ENCODE data around the gene IZUMO1R.
A peak's percentile ranks its signal among the peaks of the same experiment; 100 is the strongest.

The IZUMO1R gene

GRCh38 chr11:94281324-94281723 is 23.1 kb upstream of the IZUMO1R start:
- TF ChIP-seq, protein P1, sequence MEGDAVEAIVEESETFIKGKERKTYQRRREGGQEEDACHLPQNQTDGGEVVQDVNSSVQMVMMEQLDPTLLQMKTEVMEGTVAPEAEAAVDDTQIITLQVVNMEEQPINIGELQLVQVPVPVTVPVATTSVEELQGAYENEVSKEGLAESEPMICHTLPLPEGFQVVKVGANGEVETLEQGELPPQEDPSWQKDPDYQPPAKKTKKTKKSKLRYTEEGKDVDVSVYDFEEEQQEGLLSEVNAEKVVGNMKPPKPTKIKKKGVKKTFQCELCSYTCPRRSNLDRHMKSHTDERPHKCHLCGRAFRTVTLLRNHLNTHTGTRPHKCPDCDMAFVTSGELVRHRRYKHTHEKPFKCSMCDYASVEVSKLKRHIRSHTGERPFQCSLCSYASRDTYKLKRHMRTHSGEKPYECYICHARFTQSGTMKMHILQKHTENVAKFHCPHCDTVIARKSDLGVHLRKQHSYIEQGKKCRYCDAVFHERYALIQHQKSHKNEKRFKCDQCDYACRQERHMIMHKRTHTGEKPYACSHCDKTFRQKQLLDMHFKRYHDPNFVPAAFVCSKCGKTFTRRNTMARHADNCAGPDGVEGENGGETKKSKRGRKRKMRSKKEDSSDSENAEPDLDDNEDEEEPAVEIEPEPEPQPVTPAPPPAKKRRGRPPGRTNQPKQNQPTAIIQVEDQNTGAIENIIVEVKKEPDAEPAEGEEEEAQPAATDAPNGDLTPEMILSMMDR (IDR thresholded peaks at IDR 0.05; ENCODE audit: insufficient read depth, low read depth, low read length, missing control alignments): no peak
- DNase-seq (ENCODE audit: low read depth): no peak
- no peak overlapping the region for H3K4me3 ChIP-seq (ENCODE audit: low read length)

DNA sequence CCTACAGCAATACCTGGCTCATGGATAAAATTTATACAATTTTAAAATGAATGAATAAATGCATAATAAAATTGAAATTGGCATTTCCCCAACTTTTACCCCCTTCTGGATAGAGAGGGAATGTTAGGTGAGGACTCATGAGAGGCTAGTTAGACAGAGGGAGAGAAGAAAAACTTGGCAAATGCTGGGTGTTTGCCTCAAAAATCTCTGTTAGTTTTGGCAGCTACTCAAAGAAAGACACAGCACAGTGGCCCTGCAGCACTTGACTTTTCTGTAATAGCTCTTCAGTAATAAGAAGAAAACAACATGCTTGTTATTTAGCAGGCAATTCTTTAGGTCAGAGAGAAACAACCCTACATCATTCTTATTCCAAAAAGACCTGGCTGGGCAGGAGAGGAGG is 20.7 kb upstream of the IZUMO1R start:
- no peak overlapping the region for H3K4me3 ChIP-seq (ENCODE audit: low read length)
- TF ChIP-seq, protein P1 (IDR thresholded peaks at IDR 0.05; ENCODE audit: insufficient read depth, low read depth, low read length, missing control alignments): no peak
- no peak for DNase-seq (ENCODE audit: low read depth)

DNA sequence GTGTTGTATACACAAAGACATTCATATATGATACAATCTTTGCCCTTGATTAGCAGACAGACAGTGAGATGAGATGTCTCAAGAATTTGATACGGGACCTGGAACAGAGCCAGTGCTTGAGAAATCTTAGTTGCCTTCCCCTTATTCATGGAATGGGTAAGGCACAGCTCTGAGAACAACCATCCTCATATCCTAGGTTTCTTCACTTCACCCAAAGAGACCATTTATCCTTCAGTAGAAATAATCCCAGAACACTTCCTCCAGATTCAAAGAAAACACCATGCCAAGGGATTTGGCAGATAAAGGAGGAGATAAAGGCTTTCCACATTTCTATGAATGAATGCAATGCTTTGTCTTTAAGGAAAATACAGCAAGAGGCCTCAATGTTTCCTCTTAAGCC is 8.8 kb upstream of the IZUMO1R start:
- TF ChIP-seq, protein P1 (IDR thresholded peaks at IDR 0.05; ENCODE audit: insufficient read depth, low read depth, low read length, missing control alignments): no peak
- DNase-seq (ENCODE audit: low read depth): peak; percentile 30
- H3K4me3 ChIP-seq (ENCODE audit: low read length): no peak overlapping the region

DNA sequence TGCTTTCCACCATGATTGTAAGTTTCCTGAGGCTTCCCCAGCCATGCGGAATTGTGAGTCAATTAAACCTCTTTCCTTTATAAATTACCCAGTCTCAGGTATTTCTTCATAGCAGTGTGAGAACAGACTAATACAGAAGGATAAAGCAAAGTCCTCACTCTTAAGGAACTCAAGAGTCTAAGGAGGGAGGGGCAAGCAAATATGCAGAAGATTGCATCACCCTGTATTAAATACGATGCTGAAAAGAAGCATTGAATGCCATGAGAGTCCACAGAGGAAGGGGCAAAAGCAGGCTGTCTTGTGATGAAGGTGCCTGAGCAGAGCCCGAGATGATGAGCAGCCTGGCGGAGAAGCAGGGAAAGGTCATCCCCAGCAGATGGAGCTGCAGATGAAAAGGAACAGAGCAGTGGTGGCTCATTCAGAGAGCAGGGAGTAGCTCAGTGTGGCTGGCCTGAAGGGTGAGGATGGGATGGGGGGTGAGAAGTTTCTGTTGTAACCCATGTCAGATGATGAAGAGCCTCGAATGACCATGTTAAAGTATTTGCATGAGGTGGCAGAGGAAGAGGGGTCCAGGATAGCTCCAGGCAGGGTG is 6.3 kb upstream of the IZUMO1R start:
- no peak for DNase-seq (ENCODE audit: low read depth)

GRCh38 chr11:94302776-94303175 is 1.6 kb upstream of the IZUMO1R start:
- no peak for DNase-seq (ENCODE audit: low read depth)
- no peak overlapping the region for H3K4me3 ChIP-seq (ENCODE audit: low read length)
- TF ChIP-seq, protein P1 (IDR thresholded peaks at IDR 0.05; ENCODE audit: insufficient read depth, low read depth, low read length, missing control alignments): no peak

More for the DNA sequence above, 6.3 kb upstream of the IZUMO1R start:
- H3K4me3 ChIP-seq (ENCODE audit: low read length): no peak overlapping the region
- TF ChIP-seq, protein P1 (IDR thresholded peaks at IDR 0.05; ENCODE audit: insufficient read depth, low read depth, low read length, missing control alignments): no peak

DNA sequence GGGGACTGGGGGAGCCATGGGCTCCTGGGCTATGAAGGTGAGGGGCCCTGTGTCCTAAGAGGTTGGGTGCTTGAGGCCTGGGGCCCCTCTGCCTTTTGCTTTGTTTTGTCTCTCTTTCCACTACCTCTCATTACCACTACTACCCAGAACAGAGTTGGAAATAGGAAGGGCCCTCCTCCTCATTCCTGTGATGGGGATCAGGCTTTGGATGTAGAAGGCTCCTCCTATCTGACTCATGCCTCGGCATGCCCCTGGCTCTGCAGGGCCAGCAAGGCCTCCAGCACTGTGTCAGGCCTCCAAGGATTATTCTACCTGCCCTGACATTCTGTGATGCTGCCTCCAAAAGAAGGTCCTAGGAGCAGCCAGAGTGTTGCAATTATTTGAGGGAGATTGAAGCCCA is 766 bp downstream of the IZUMO1R start:
- TF ChIP-seq, protein P1 (IDR thresholded peaks at IDR 0.05; ENCODE audit: insufficient read depth, low read depth, low read length, missing control alignments): no peak
- no peak overlapping the region for H3K4me3 ChIP-seq (ENCODE audit: low read length)
- peak; percentile 73 for DNase-seq (ENCODE audit: low read depth)

- no peak overlapping the region for H3K4me3 ChIP-seq (ENCODE audit: low read length)
- TF ChIP-seq, protein P1 (IDR thresholded peaks at IDR 0.05; ENCODE audit: insufficient read depth, low read depth, low read length, missing control alignments): no peak
- no peak for DNase-seq (ENCODE audit: low read depth)
These were observed 2.9 kb downstream of the IZUMO1R start for GRCh38 chr11:94307101-94307791.
